Large intestine (tissue), 3 donors: Measurements from ENCODE around the gene HSP90AB1. TPM values are rescaled to one million over a fixed set of nuclear protein-coding genes. Genes with fewer than 3 reads are reported as not detected.

Experiments used
- DNase-seq, 2 donors: peaks; one replicate each; pipeline versions ENCODE4 v3.0.0 to v3.0.0-alpha.2; 2013
- H3K27ac ChIP-seq: one replicate; pipeline ENCODE4 v1.5.1; 2013; ENCODE audit warnings: low read length
- H3K27me3 ChIP-seq: 2 replicates; pipeline ENCODE4 v1.6.1; 2013; ENCODE audit warnings: low read length; ENCODE audit not compliant: control insufficient read depth, insufficient read depth
- H3K36me3 ChIP-seq: 2 replicates; pipeline ENCODE4 v1.6.1; 2013; ENCODE audit warnings: low read length; ENCODE audit not compliant: control insufficient read depth, insufficient read depth
- H3K4me1 ChIP-seq: one replicate; pipeline ENCODE4 v1.6.1; 2013; ENCODE audit warnings: low read length; ENCODE audit not compliant: control insufficient read depth, insufficient read depth
- H3K4me3 ChIP-seq: one replicate; pipeline ENCODE4 v1.5.1; 2013; ENCODE audit warnings: low read length
- H3K9me3 ChIP-seq: one replicate; pipeline ENCODE4 v1.6.1; 2013; ENCODE audit warnings: mild to moderate bottlenecking, low read depth, low read length, moderate library complexity; ENCODE audit not compliant: control insufficient read depth
- WGBS: methylation state at CpG from one replicate; pipeline ENCODE4 v1.1.5; 2013; ENCODE audit warnings: low lambda C conversion rate; ENCODE audit not compliant: insufficient coverage; 5-methylcytosine and 5-hydroxymethylcytosine counted together
- polyA plus RNA-seq: library from polyadenylated mRNA; unstranded; fragments of 120-200 nt; gene quantifications from one replicate; pipeline ENCODE4 v1.2.1, GENCODE V29; 2013

The HSP90AB1 gene
- polyA plus RNA-seq, 1 donor = 830 TPM

GRCh38 chr6:44270526-44271405 is 23.9 kb downstream of the HSP90AB1 start:
- H3K4me3 ChIP-seq = no peak overlapping the region
- no CpG with 5 or more reads among the region's 90 CpGs for WGBS
- DNase-seq = no peak
- H3K27me3 ChIP-seq = peaks cover 69% of the 10 kb centered on the region
- no peaks in the 10 kb centered on the region for H3K4me1 ChIP-seq
- H3K36me3 ChIP-seq = no peaks in the 10 kb centered on the region
- no peak overlapping the region for H3K27ac ChIP-seq
- H3K9me3 ChIP-seq = peaks cover 6% of the 10 kb centered on the region

- DNase-seq = no peak
- Histone ChIP-seq H3K27ac (no peak overlapping the region), H3K4me3 (no peak overlapping the region), H3K27me3 (peaks cover 73% of the 10 kb centered on the region), H3K36me3 (no peaks in the 10 kb centered on the region), H3K4me1 (peaks cover 3% of the 10 kb centered on the region), H3K9me3 (peaks cover 8% of the 10 kb centered on the region)
- 90% methylated on average over 2 of the region's 6 CpGs for WGBS
Measured at GRCh38 chr6:44271406-44271723, 24.5 kb downstream of the HSP90AB1 start.

GRCh38 chr6:44271914-44272313 is 25.0 kb downstream of the HSP90AB1 start:
- 75% methylated on average over 2 of the region's 3 CpGs for WGBS
- H3K4me1 ChIP-seq = peaks cover 5% of the 10 kb centered on the region
- peaks cover 9% of the 10 kb centered on the region for H3K9me3 ChIP-seq
- H3K4me3 ChIP-seq = no peak overlapping the region
- no peak for DNase-seq
- no peaks in the 10 kb centered on the region for H3K36me3 ChIP-seq
- peaks cover 79% of the 10 kb centered on the region for H3K27me3 ChIP-seq
- no peak overlapping the region for H3K27ac ChIP-seq

GRCh38 chr6:44272529-44272928 is 25.6 kb downstream of the HSP90AB1 start:
- H3K36me3 ChIP-seq = no peaks in the 10 kb centered on the region
- H3K27me3 ChIP-seq = peaks cover 85% of the 10 kb centered on the region
- no peak for DNase-seq
- peaks cover 9% of the 10 kb centered on the region for H3K9me3 ChIP-seq
- H3K27ac ChIP-seq = no peak overlapping the region
- peaks cover 5% of the 10 kb centered on the region for H3K4me1 ChIP-seq
- WGBS = 86% methylated on average over 1 of the region's 3 CpGs
- no peak overlapping the region for H3K4me3 ChIP-seq

GRCh38 chr6:44272999-44273566 is 26.2 kb downstream of the HSP90AB1 start:
- H3K27ac ChIP-seq = no peak overlapping the region
- H3K4me1 ChIP-seq = peaks cover 5% of the 10 kb centered on the region
- peaks cover 9% of the 10 kb centered on the region for H3K9me3 ChIP-seq
- H3K27me3 ChIP-seq = peaks cover 89% of the 10 kb centered on the region
- no CpG with 5 or more reads among the region's 23 CpGs for WGBS
- H3K4me3 ChIP-seq = no peak overlapping the region
- no peaks in the 10 kb centered on the region for H3K36me3 ChIP-seq
- no peak for DNase-seq

GRCh38 chr6:44273617-44274016 is 26.7 kb downstream of the HSP90AB1 start:
- Histone ChIP-seq H3K4me1 (peaks cover 5% of the 10 kb centered on the region), H3K27ac (no peak overlapping the region), H3K36me3 (no peaks in the 10 kb centered on the region), H3K9me3 (peaks cover 9% of the 10 kb centered on the region), H3K27me3 (peaks cover 89% of the 10 kb centered on the region), H3K4me3 (no peak overlapping the region)
- DNase-seq = no peak
- WGBS = no CpG with 5 or more reads among the region's 1 CpG

GRCh38 chr6:44275271-44275748 is 28.4 kb downstream of the HSP90AB1 start:
- Histone ChIP-seq H3K9me3 (peaks cover 9% of the 10 kb centered on the region), H3K27ac (no peak overlapping the region), H3K36me3 (no peaks in the 10 kb centered on the region), H3K4me1 (peaks cover 5% of the 10 kb centered on the region), H3K4me3 (no peak overlapping the region), H3K27me3 (peaks cover 89% of the 10 kb centered on the region)
- no peak for DNase-seq
- WGBS = no CpG with 5 or more reads among the region's 59 CpGs

- Histone ChIP-seq H3K36me3 (no peaks in the 10 kb centered on the region), H3K4me3 (no peak overlapping the region), H3K27ac (no peak overlapping the region), H3K4me1 (peaks cover 5% of the 10 kb centered on the region), H3K27me3 (peaks cover 93% of the 10 kb centered on the region), H3K9me3 (peaks cover 9% of the 10 kb centered on the region)
- peak in 1 of 2 donors; percentile 49 for DNase-seq
- no CpG with 5 or more reads among the region's 109 CpGs for WGBS
Measured at GRCh38 chr6:44275749-44276648, 29.1 kb downstream of the HSP90AB1 start.

- WGBS = no CpG with 5 or more reads among the region's 23 CpGs
- Histone ChIP-seq H3K36me3 (no peaks in the 10 kb centered on the region), H3K4me1 (peaks cover 5% of the 10 kb centered on the region), H3K9me3 (peaks cover 9% of the 10 kb centered on the region), H3K27ac (no peak overlapping the region), H3K27me3 (peaks cover 85% of the 10 kb centered on the region), H3K4me3 (no peak overlapping the region)
- DNase-seq = no peak
Measured at GRCh38 chr6:44276667-44277640, 30.1 kb downstream of the HSP90AB1 start.
